ENCODE data around the gene DPP6. TPM values are rescaled to one million over a fixed set of nuclear protein-coding genes. Genes with fewer than 3 reads are reported as not detected.

DPP6 gene
- total and polyA plus RNA-seq, 2 experiments from 2014 or later: not detected

DNA sequence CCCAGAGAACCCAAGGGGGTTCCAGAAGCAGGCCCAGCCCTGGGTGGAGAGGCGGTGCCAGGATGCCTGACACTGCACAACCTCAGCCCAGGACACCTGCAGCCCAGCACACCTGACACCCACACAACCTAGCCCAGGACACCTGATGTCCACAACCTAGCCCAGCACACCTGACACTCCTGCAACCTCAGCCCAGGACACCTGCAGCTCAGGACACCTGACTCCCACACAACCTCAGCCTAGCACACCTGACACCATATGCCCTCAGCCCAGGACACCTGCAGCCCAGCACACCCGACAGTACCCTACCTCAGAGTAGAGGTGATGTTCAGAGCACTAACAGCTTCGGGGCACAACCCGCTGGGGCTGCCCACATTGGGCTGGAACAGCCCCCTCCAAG is 863.4 kb downstream of the DPP6 start (continued):
- TF ChIP-seq, protein P1, sequence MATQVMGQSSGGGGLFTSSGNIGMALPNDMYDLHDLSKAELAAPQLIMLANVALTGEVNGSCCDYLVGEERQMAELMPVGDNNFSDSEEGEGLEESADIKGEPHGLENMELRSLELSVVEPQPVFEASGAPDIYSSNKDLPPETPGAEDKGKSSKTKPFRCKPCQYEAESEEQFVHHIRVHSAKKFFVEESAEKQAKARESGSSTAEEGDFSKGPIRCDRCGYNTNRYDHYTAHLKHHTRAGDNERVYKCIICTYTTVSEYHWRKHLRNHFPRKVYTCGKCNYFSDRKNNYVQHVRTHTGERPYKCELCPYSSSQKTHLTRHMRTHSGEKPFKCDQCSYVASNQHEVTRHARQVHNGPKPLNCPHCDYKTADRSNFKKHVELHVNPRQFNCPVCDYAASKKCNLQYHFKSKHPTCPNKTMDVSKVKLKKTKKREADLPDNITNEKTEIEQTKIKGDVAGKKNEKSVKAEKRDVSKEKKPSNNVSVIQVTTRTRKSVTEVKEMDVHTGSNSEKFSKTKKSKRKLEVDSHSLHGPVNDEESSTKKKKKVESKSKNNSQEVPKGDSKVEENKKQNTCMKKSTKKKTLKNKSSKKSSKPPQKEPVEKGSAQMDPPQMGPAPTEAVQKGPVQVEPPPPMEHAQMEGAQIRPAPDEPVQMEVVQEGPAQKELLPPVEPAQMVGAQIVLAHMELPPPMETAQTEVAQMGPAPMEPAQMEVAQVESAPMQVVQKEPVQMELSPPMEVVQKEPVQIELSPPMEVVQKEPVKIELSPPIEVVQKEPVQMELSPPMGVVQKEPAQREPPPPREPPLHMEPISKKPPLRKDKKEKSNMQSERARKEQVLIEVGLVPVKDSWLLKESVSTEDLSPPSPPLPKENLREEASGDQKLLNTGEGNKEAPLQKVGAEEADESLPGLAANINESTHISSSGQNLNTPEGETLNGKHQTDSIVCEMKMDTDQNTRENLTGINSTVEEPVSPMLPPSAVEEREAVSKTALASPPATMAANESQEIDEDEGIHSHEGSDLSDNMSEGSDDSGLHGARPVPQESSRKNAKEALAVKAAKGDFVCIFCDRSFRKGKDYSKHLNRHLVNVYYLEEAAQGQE (IDR thresholded peaks at IDR 0.05; ENCODE audit: unreplicated experiment): no peak
- TF ChIP-seq STAT1 (IDR thresholded peaks at IDR 0.05; ENCODE audit: unreplicated experiment): no peak
- TF ChIP-seq CREB1 (CRISPR knock-in tag; IDR thresholded peaks at IDR 0.05; ENCODE audit: low read depth): no peak

DNA sequence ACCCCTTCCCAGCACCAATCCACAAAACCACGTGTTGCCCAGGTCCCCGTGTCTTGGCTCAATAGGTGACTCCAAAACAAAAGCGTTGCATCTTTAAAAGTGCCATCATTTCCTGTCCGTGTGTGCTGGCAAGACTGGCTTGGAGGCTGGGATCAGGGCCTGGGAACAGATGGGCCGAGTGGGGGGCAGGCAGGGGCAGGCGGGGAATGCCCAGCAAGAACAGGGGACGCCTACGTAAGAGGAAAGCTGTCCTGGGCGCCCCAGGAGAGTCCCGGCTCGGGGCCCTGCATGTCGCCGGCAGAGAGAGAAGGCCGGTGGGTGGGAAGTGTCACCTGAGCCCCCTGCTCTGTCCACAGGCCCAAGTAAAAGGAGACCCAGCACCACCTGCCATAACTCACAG is 864.2 kb downstream of the DPP6 start:
- DNase-seq (ENCODE audit: low spot score): no peak
- Mint-ChIP-seq H3K27ac (no peak overlapping the region), H3K27me3 (ENCODE audit: insufficient read depth, low read depth, poor library complexity) (peaks cover 14% of the 10 kb centered on the region), H3K36me3 (ENCODE audit: low read depth) (0 out of 3 replicates have a peak, but pooled peaks cover under 1% of the 10 kb centered on the region), H3K4me1 (peaks cover 7% of the 10 kb centered on the region; the same call in 2 of the 3 replicates), H3K9me3 (peaks cover under 1% of the 10 kb centered on the region; the same call in 1 of the 3 replicates), H3K4me3 (no peak overlapping the region)
- Histone ChIP-seq H3K27ac (ENCODE audit: low read depth) (no peak overlapping the region), H3F3A (replicated peaks; ENCODE audit: low read depth) (no peaks in the 10 kb centered on the region), H3K27me3 (ENCODE audit: insufficient read depth) (peaks cover 14% of the 10 kb centered on the region; the same call in 1 of the 2 replicates), H3K79me2 (replicated peaks; ENCODE audit: insufficient read depth) (no peaks in the 10 kb centered on the region), H2AFZ (no peak overlapping the region), H3K4me3 (no peak overlapping the region), H4K20me1 (replicated peaks; ENCODE audit: insufficient read depth) (no peaks in the 10 kb centered on the region), H3K36me3 (ENCODE audit: insufficient read depth) (no peaks in the 10 kb centered on the region), H3K4me2 (no peak overlapping the region), H3K4me1 (ENCODE audit: insufficient read depth) (peaks cover 2% of the 10 kb centered on the region; the same call in 1 of the 2 replicates), H3K9me2 (ENCODE audit: insufficient read depth) (no peaks in the 10 kb centered on the region)
- TF ChIP-seq ETS1 (IDR thresholded peaks at IDR 0.05) (no peak), CTCF (conservative IDR thresholded peaks at IDR 0.05; ENCODE audit: low read depth in 2 of 2) (no peak), ZNF114 (CRISPR knock-in tag; IDR thresholded peaks at IDR 0.05) (no peak), JUNB (IDR thresholded peaks at IDR 0.05; ENCODE audit: unreplicated experiment) (no peak), ZNF331 (CRISPR knock-in tag; IDR thresholded peaks at IDR 0.05; ENCODE audit: low read depth) (no peak), EZH2 (IDR thresholded peaks at IDR 0.05; ENCODE audit: low read depth, unreplicated experiment) (no peak), STAT1 (IDR thresholded peaks at IDR 0.05; ENCODE audit: unreplicated experiment) (no peak), CREB1 (CRISPR knock-in tag; IDR thresholded peaks at IDR 0.05; ENCODE audit: low read depth) (no peak), EZH2phosphoT487 (IDR thresholded peaks at IDR 0.05; ENCODE audit: unreplicated experiment) (no peak)
- TF ChIP-seq, protein P1 (IDR thresholded peaks at IDR 0.05; ENCODE audit: unreplicated experiment): no peak
- no peak for ATAC-seq
